HG03565 (cell line): ENCODE measurements around the gene PSMD6.

Source experiments
- ATAC-seq: cut with Tn5 transposase; IDR thresholded peaks from one replicate; pipeline ENCODE4 v1.9.1; 2021; ENCODE audit warnings: mild to moderate bottlenecking, moderate library complexity; ENCODE audit not compliant: unreplicated experiment

PSMD6 gene

DNA sequence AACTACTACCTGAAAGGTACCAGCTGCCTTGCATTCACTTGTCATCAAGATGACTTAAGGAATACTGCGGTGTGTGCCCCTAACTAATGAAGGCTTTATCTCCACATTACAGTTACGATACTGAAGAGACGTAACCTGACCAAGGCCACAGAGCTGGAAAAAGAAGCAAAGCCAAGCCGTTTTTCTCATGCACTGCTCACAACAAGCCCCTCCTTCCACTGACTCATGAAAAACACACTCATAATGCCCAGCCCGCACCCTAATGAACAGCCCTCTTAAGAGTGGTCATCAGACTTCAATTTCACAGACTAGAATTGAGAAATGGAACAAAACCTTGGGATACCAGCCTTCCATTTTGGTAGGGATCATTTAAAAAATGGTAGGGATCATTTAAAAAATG lies 11.6 kb downstream of the PSMD6 start:
- no peak for ATAC-seq

DNA sequence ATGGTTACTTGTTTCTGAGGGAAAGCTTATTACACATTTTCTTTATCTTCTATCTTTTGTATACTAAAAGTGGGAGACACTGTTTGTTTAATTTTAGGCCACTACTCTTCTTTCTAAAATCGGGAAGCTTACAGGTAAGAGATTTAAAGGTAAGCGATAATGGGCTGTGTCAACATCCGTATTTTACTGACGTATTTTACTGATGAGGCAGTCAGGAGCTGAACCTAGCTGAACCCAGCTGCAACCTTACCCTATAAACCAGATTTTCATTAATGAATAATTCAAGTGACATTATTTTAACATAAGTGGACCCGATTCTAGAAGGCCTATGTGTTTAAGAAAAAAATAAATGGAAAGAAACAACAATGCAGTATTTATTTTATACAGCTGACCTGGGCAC lies 13.1 kb downstream of the PSMD6 start:
- ATAC-seq = no peak

DNA sequence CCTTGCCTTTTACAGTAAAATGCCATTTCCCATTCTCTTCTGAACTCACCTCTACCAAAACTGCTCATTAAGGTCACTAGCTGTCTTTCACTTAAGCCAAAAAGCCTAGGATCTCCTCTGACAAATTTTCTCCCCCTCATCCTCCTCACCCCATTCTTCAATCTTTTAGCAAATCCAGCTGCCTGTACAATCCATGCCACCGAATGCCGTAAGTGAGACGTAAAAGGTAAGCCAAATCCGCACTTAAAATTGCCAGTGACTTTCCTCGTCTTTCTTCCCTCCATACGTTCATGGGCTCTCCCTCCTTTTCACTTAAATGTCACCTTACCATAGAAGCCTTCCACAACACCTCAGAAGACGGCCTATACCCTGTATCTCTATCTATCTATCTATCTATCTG lies 13.8 kb downstream of the PSMD6 start:
- no peak for ATAC-seq

- no peak for ATAC-seq
These were observed 14.6 kb downstream of the PSMD6 start for GRCh38 chr3:64008487-64009351.

GRCh38 chr3:64008017-64008416 lies 15.3 kb downstream of the PSMD6 start:
- no peak for ATAC-seq

- no peak for ATAC-seq
These were observed 19.7 kb downstream of the PSMD6 start for GRCh38 chr3:64003589-64003988.

GRCh38 chr3:64002233-64002632 lies 21.1 kb downstream of the PSMD6 start:
- no peak for ATAC-seq

DNA sequence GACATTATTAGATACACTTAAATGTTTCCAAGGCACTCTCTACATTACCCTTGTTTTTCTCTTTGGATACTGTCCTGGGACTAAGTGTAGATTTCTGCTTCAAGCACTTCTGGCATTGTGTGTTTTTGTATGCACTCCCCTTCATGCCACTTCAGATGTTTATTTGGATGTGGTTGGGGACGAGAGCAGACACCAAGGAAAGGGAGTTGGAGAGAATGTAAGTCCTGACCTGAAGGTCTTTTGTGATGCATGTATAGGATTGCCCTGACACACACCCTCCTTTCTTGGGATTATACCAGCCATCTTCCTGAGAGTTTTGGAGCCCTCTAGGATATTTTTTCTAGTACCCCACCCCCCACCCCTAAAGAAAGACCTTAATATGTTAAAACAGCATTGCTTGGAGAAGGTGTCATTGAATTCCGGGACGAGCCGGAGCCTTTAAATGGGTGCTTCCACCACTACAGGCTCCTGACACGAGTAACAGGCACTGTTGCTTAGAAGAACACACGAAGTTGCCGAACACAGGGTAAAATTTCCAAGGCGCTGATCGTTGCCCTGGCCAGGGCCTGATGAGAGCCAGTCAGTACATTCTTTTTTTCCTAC lies 22.7 kb downstream of the PSMD6 start:
- ATAC-seq = no peak

- ATAC-seq = no peak
These were observed 24.2 kb downstream of the PSMD6 start for GRCh38 chr3:63998852-63999754.

- ATAC-seq = no peak
These were observed 28.2 kb downstream of the PSMD6 start for GRCh38 chr3:63995086-63995485.

DNA sequence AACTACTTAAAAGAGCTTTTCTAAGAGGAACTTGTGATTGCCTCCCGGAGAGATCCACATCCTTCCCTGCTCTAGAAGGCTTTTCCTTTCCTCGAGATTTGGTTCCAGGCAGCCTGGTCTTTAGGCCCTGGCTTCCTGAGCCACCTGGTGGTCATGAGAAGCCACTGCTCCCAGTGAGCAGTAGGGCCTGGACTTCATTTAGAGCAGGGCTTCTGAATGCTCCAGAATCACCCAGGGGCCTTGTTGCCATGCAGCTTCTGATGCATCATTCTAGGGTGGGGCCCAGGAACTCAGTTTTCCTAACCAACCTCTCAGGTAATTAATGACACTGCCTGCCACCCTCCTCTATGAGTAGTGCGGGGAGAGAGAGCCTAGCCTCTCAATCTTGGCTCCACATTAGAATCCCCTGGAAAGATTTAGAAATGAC lies 29.6 kb downstream of the PSMD6 start:
- ATAC-seq = peak; percentile 83

- ATAC-seq = no peak
These were observed 30.6 kb downstream of the PSMD6 start for GRCh38 chr3:63992516-63993209.

- ATAC-seq = no peak
These were observed 31.6 kb downstream of the PSMD6 start for GRCh38 chr3:63991666-63992065.

GRCh38 chr3:63990733-63991132 lies 32.6 kb downstream of the PSMD6 start:
- no peak for ATAC-seq

DNA sequence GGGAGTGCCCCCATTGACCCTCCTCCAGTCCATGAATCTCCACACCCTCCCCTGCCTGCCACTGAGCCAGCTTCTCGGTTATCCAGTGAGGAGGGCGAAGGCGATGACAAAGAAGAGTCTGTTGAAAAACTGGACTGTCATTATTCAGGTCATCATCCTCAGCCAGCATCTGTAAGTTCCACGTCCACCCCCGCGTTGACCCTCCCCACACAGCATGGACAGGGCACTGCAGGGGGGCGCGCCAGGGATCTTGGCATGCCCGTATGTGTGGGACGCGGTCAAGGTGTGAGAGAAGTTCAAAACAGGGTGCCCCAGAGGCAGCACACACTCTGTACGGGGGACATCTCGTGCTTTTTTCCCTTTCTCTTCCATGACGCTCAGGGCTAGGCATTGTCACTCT lies 33.1 kb downstream of the PSMD6 start:
- no peak for ATAC-seq

GRCh38 chr3:63988943-63989342 lies 34.4 kb downstream of the PSMD6 start:
- no peak for ATAC-seq

GRCh38 chr3:63986831-63987230 lies 36.5 kb downstream of the PSMD6 start:
- no peak for ATAC-seq

DNA sequence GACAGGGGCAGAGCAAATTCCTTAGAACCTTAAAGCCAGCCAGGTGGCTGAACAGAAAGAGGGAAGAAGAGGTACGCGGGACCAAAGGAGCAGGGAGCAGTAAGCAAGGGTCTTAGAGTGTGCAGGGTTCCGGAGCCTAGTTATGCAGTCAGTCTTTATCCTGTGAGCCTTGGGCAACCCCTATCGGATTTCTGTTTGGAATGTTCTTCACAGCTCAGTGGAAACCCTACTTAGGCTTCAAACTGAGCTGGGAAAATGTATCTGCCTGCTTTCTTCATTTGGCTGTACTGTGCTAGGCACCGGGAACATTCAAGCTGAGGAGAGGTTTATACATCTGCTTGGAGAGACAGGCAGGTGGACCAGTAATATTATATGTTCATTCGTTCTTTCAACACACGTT lies 37.1 kb downstream of the PSMD6 start:
- ATAC-seq = no peak

DNA sequence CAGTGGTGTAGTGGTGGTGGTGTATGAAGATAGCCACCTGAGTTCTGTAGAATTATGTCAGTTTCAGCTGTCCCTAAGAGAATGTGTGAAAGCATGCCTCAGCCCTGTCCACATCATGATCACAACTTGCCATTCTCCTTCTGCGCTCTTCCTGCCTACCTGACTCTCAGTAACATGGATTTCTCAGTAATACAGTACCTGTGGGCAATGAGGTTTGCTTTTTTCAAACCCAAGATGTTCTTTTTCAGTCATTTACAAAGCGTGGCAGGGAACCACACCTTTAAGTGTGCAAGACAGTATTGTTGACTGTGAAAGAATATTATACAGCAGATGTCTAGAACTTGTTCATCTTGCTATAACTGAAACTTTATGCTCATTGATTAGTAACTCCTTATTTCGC lies 38.9 kb downstream of the PSMD6 start:
- ATAC-seq = no peak

DNA sequence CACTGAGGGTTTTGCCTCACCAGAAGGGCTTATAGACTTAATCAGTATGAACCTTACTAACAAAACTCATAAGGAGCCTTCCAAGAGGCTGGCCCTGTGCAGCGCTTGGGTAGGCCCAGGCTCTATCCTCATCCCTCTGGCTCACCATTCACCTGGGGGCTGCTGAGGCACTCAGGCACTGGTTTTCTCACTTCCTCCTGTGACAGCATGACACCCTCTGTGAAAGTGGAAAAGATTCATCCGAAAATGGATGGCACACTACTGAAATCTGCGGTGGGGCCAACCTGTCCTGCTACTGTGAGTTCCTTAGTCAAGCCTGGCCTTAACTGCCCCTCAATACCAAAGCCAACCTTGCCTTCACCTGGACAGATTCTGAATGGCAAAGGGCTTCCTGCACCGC lies 41.3 kb downstream of the PSMD6 start:
- no peak for ATAC-seq
